ENCODE measurements around the gene MAFB. TPM values are rescaled to one million over a fixed set of nuclear protein-coding genes. Genes with fewer than 3 reads are reported as not detected.

Gene MAFB
- total RNA-seq, 6 donors from 2014 or later, result 34.0 to 81.7 (median 60.5) TPM

DNA sequence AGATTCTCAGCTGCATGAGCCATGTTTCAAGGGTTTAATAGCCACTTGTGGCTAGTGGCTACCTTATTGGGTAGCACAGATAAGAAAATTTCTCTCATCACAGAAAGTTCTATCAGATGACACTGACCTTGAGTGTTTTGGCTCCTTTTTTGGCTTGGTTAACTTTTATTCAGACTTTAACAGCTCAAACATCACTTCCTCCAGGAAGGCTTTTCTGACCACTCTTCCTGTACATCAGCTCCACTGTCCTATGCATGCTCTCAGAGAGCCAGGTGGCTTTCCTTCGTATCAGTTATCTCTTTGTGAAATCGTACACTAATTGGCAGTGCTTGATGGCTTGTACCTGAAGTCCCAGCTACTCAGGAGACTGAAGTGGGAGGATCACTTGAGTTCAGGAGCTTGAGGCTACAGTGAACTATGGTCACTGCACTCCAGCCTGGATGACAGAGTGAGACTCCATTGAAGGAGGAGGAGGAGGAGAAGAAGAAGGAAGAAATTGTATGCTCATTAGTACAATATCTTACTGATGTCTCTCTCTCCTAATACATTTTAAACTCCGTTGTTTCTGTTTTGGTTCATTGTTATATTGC is 10.7 kb downstream of the MAFB start:
- TF ChIP-seq, protein P1, sequence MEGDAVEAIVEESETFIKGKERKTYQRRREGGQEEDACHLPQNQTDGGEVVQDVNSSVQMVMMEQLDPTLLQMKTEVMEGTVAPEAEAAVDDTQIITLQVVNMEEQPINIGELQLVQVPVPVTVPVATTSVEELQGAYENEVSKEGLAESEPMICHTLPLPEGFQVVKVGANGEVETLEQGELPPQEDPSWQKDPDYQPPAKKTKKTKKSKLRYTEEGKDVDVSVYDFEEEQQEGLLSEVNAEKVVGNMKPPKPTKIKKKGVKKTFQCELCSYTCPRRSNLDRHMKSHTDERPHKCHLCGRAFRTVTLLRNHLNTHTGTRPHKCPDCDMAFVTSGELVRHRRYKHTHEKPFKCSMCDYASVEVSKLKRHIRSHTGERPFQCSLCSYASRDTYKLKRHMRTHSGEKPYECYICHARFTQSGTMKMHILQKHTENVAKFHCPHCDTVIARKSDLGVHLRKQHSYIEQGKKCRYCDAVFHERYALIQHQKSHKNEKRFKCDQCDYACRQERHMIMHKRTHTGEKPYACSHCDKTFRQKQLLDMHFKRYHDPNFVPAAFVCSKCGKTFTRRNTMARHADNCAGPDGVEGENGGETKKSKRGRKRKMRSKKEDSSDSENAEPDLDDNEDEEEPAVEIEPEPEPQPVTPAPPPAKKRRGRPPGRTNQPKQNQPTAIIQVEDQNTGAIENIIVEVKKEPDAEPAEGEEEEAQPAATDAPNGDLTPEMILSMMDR (IDR thresholded peaks at IDR 0.05), result no peak
- TF ChIP-seq POLR2A (IDR thresholded peaks at IDR 0.05) (no peak), EP300 (IDR thresholded peaks at IDR 0.05) (no peak), POLR2AphosphoS5 (IDR thresholded peaks at IDR 0.05) (no peak)
- Histone ChIP-seq H3K27ac (no peak overlapping the region), H3K4me1 (peaks cover 8 to 32% (median 27%) of the 10 kb centered on the region in 4 donors), H3K27me3 (no peaks in the 10 kb centered on the region), H3K9me3 (no peaks in the 10 kb centered on the region), H3K4me3 (no peak overlapping the region), H3K36me3 (no peaks in the 10 kb centered on the region)
- 44 to 56% methylated on average over 3 of the region's 3 CpGs for WGBS, 2 donors
- no peak for DNase-seq
- no peak for ATAC-seq (ENCODE audit: low FRiP score in 2 of 2)

DNA sequence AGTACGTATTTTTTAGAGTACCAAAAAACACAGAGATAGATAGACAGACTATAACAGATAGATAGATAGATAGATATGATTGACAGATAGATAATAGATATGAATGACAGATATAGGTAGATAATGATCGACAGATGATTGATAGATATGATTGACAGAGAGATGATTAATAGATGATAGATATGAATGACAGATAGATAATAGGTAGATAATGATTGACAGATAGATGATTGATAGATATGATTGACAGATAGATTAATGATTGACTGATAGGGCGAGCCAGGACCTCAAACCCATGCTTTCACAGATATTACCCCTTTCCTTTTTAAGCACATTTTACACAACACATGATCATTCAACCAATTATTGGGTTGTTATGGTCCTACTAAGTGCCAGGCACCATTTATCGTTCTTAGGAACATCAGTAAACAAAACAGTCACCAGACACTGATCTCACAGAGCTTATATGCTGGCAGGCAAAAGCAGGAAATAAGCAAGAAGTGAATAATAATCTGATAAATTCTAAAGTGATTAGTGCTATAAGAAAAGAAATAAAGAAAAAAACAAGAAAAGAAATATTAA is 11.6 kb downstream of the MAFB start:
- H3K4me3 ChIP-seq, result no peak overlapping the region
- TF ChIP-seq POLR2A (IDR thresholded peaks at IDR 0.05) (no peak), EP300 (IDR thresholded peaks at IDR 0.05) (no peak), POLR2AphosphoS5 (IDR thresholded peaks at IDR 0.05) (no peak)
- TF ChIP-seq, protein P1 (IDR thresholded peaks at IDR 0.05), result no peak
- peaks cover 0 to 23% (median 18%) of the 10 kb centered on the region in 4 donors for H3K4me1 ChIP-seq
- ATAC-seq (ENCODE audit: low FRiP score in 2 of 2), result no peak
- H3K27ac ChIP-seq, result no peak overlapping the region
- no peak for DNase-seq
- H3K36me3 ChIP-seq, result no peaks in the 10 kb centered on the region
- H3K9me3 ChIP-seq, result no peaks in the 10 kb centered on the region
- no peaks in the 10 kb centered on the region for H3K27me3 ChIP-seq
- 76 to 82% methylated on average over 4 of the region's 4 CpGs for WGBS, 2 donors

DNA sequence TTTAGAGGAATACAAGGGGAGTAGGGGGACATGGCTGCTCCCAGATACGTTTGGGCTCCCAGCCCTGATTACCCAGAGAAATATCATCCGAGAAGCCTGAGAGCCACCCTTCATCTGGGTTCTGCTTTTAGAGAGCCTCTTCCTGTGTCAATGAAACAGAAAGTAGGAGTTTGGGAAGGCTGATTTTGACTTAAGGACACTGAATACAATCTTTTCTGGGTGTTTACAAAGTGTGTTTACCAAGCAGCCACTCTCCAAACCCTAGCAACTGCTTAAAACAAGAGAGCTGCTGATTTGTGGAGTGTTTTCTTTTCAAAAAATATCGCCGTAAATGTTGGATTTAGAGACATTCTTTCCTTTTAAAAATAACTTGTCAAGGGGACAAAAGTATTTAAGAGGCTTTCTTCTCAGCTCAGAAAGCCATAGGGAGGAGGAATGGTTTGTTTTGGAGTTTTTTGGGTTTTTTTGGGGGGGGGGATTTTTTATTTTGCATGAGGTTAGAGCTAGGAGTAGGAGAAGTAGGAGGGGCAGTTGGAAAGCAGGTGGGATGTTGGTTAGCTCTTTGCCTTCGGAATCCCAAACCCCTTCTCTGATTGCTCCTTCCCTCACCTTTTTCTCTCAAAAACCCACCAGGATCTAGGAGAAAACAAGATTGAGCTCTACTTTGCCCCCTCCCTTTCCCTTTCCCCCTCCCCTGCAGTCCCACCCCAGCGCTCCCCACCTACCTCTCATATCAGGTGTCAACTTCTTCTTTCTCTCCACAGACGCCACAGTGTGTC is 12.4 kb downstream of the MAFB start:
- no peak for ATAC-seq (ENCODE audit: low FRiP score in 2 of 2)
- H3K9me3 ChIP-seq, result no peaks in the 10 kb centered on the region
- peak overlapping the region in 2 of 4 donors; percentile 9 to 10 for H3K4me3 ChIP-seq
- H3K36me3 ChIP-seq, result no peaks in the 10 kb centered on the region
- peak overlapping the region; percentile 9 to 55 (median 40) for H3K27ac ChIP-seq
- WGBS, 2 donors, result 39 to 45% methylated on average over 7 of the region's 7 CpGs
- TF ChIP-seq, protein P1 (IDR thresholded peaks at IDR 0.05), result no peak
- TF ChIP-seq POLR2A (IDR thresholded peaks at IDR 0.05) (no peak), POLR2AphosphoS5 (IDR thresholded peaks at IDR 0.05) (no peak), EP300 (IDR thresholded peaks at IDR 0.05) (no peak)
- DNase-seq, result no peak
- H3K4me1 ChIP-seq, result peaks cover 0 to 16% (median 10%) of the 10 kb centered on the region in 4 donors
- H3K27me3 ChIP-seq, result no peaks in the 10 kb centered on the region

DNA sequence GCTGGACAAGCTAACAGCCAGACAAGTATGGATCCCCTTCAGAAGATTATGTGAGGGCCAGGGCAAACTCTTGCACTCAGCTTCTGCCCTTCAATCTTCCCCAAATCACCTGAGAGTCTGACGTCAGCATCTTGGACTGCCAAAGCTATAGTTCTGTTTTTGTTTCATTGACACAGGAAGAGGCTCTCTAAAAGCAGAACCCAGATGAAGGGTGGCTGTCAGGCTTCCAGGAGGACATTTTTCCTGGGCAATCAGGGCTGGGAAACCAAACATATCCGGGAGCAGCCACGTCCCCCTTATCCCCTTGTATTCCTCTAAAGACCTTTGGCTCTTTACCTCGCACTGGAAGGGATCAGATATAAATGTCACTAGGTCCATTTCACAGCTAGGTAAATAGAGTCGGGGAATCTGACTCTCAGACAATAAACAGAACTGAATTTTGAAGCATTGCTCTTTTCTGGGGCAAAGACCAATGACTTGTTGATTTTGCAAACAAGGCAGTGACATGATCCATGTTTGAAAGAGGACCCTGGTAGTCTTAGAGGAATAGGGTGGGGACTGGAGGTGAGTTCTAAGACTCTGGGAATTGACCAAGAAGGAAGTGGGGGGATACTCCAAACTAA is 13.3 kb downstream of the MAFB start:
- 46 to 52% methylated on average over 5 of the region's 5 CpGs for WGBS, 2 donors
- H3K4me3 ChIP-seq, result no peak overlapping the region
- ATAC-seq (ENCODE audit: low FRiP score in 2 of 2) (no peak), DNase-seq (peak in 1 of 2 donors; percentile 43)
- no peaks in the 10 kb centered on the region for H3K36me3 ChIP-seq
- no peaks in the 10 kb centered on the region for H3K9me3 ChIP-seq
- H3K27me3 ChIP-seq, result no peaks in the 10 kb centered on the region
- TF ChIP-seq POLR2AphosphoS5 (IDR thresholded peaks at IDR 0.05) (no peak), POLR2A (IDR thresholded peaks at IDR 0.05) (no peak), EP300 (IDR thresholded peaks at IDR 0.05) (no peak)
- TF ChIP-seq, protein P1 (IDR thresholded peaks at IDR 0.05), result no peak
- H3K27ac ChIP-seq, result peak overlapping the region in 3 of 4 donors; percentile 25 to 55 (median 54)
- H3K4me1 ChIP-seq, result peaks cover 0 to 16% (median 10%) of the 10 kb centered on the region in 4 donors
